Omental fat pad (tissue), 4 donors: ENCODE measurements around the gene ZMIZ1. TPM values are rescaled to one million over a fixed set of nuclear protein-coding genes. Genes with fewer than 3 reads are reported as not detected.

Source experiments
- ATAC-seq: fragments of 150-250 bp; one replicate; pipeline ENCODE4 v1.9.1; 2016; ENCODE audit warnings: mild to moderate bottlenecking, moderate library complexity; ENCODE audit not compliant: low FRiP score
- DNase-seq: peaks from one replicate; pipeline ENCODE4 v3.0.0-alpha.2; 2019; ENCODE audit warnings: low spot score
- CTCF ChIP-seq, 3 donors: fragments of 450-650 bp; IDR thresholded peaks; one replicate each; pipeline ENCODE4 v1.5.1; 2016 to 2017; ENCODE audit warnings: antibody characterized with exemption in 3 of 3, mild to moderate bottlenecking in 3 of 3, moderate library complexity in 2 of 3
- total RNA-seq, 4 donors: library from RNA; depleted of rRNA; stranded (reverse); fragments of >200 nt; gene quantifications; one replicate each; pipeline ENCODE4 v1.1.0, GENCODE V29; 2016

The ZMIZ1 gene
- total RNA-seq, 4 donors from 2014 or later, result 24.2 to 64.8 (median 43.1) TPM

DNA sequence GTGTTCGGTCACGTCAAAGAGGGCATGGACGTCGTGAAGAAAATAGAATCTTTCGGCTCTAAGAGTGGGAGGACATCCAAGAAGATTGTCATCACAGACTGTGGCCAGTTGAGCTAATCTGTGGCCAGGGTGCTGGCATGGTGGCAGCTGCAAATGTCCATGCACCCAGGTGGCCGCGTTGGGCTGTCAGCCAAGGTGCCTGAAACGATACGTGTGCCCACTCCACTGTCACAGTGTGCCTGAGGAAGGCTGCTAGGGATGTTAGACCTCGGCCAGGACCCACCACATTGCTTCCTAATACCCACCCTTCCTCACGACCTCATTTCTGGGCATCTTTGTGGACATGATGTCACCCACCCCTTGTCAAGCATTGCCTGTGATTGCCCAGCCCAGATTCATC, 285.0 kb downstream of the ZMIZ1 start:
- ATAC-seq (no peak), DNase-seq (no peak)
- no peak for TF ChIP-seq CTCF (IDR thresholded peaks at IDR 0.05)

DNA sequence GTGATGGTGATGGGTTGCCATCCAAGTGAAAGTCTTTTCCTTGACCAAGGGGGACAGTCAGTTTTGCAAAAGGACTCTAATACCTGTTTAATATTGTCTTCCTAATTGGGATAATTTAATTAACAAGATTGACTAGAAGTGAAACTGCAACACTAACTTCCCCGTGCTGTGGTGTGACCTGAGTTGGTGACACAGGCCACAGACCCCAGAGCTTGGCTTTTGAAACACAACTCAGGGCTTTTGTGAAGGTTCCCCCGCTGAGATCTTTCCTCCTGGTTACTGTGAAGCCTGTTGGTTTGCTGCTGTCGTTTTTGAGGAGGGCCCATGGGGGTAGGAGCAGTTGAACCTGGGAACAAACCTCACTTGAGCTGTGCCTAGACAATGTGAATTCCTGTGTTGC, 285.4 kb downstream of the ZMIZ1 start:
- DNase-seq (no peak), ATAC-seq (no peak)
- TF ChIP-seq CTCF (IDR thresholded peaks at IDR 0.05), result no peak

DNA sequence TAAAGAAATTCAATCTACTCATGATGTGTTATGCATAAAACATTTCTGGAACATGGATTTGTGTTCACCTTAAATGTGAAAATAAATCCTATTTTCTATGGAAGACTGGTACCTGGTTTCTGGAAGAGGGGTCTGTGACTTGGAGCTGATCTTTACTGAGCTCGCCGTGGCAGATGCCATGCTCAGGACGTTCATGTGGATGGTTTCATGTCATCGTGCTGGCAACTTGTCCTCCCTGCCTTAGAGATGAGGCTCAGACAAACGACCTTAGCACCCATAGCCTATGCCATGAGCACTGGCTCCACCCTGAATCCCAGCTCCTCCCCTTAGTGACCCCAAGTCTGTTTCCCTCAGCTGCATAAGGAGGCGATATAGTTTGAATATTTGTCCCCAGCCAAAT, 285.8 kb downstream of the ZMIZ1 start:
- TF ChIP-seq CTCF (IDR thresholded peaks at IDR 0.05), result no peak
- DNase-seq, result no peak
- ATAC-seq, result no peak

GRCh38 chr10:79355420-79356017, 286.8 kb downstream of the ZMIZ1 start:
- no peak for TF ChIP-seq CTCF (IDR thresholded peaks at IDR 0.05)
- DNase-seq, result no peak
- ATAC-seq, result no peak

DNA sequence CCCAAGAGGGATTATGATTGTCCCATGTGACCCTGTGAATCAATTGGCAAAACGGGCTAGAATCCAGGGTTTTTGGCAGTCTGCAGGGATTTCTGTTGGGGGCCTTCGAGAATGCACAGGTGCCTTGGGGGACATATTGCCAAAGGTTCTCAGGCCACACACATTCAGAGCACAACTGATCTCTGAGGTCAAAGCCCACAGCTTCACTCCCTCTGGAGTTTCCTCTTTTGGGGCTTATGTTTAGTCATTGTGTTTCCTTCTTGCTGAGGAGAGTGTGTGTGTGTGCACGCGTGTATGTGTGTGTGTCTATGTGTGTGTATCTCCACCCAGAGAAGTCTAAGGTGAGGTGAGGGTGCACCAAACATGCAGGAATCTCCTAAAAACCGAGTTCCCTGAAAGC, 287.3 kb downstream of the ZMIZ1 start:
- no peak for DNase-seq
- ATAC-seq, result no peak

DNA sequence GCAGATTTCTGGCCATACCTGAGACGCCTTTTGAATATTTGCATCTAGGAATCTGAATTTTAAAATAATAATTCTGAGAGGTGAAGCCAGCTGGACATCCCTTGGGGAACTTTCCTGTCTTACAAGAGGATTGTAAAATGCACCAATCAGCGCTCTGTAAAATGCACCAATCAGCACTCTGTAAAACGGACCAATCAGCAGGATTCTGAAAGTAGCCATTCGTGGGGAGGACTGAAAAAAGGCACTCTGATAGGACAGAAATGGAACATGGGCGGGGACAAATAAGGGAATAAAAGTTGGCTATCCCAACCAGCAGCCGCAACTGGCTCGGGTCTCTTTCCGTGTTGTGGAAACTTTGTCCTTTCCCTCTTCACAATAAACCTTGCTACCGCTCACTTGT, 288.4 kb downstream of the ZMIZ1 start:
- ATAC-seq (no peak), DNase-seq (no peak)
- no peak for TF ChIP-seq CTCF (IDR thresholded peaks at IDR 0.05)

More for the DNA sequence above, 287.3 kb downstream of the ZMIZ1 start:
- no peak for TF ChIP-seq CTCF (IDR thresholded peaks at IDR 0.05)

DNA sequence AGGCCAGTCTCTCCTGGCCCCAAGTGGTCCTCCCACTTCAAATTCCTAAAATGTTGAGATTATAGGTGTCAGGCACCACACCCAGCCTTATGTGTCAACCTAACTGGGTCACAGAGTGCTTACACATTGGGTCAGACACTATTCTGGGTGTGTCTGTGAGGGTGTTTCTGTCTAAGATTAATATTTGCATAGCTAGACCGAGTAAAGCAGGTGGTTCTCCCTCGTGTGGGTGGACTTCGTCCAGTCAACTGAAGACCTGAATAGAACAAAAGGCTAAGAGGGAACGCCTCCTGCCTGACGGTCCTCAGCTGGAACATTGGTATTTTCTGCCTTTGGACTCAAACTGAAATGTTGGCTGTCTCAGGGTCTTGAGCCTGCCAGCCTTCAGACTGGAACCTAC, 290.0 kb downstream of the ZMIZ1 start:
- TF ChIP-seq CTCF (IDR thresholded peaks at IDR 0.05), result no peak
- DNase-seq, result no peak
- ATAC-seq, result no peak
